Uterus (tissue), 2 donors: Measurements from ENCODE around the gene NAV3.

Source experiments
- POLR2A ChIP-seq, 2 donors: fragments of 450-650 bp; IDR thresholded peaks; one replicate each; pipeline ENCODE4 v1.6.1; 2016; ENCODE audit warnings: antibody characterized with exemption in 2 of 2, mild to moderate bottlenecking in 1 of 2, moderate library complexity in 1 of 2
- TF ChIP-seq, protein P1 (sequence below), 4 experiments: fragments of 200-600 bp in 2 of 4; fragments of 450-650 bp in 2 of 4; sonication (generic) in 2 of 4; IDR thresholded peaks; one replicate each; pipeline ENCODE4 v1.5.1; 2016 to 2019; ENCODE audit warnings: antibody characterized with exemption in 4 of 4, mild to moderate bottlenecking in 2 of 4, moderate library complexity in 1 of 4

DNA sequence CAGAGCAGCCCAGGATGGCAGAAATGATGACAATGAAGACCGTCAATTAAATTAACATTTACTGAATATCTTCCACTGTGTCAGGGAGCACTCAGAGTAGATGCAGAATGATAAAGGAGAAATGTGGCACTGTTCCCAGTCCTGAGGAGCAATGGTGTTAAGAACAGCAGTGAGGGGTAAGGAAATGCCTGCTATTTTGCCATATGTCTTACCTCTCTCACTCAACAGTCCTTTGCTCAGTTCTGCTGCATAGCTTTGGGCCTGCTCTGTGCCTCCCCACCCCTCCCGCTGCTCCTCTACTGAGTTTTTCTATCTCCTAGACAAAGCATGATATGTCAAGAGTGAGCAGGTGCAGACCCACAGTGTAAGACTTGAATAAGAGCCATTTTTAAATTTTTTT, 318.8 kb downstream of the NAV3 start:
- TF ChIP-seq, protein P1, sequence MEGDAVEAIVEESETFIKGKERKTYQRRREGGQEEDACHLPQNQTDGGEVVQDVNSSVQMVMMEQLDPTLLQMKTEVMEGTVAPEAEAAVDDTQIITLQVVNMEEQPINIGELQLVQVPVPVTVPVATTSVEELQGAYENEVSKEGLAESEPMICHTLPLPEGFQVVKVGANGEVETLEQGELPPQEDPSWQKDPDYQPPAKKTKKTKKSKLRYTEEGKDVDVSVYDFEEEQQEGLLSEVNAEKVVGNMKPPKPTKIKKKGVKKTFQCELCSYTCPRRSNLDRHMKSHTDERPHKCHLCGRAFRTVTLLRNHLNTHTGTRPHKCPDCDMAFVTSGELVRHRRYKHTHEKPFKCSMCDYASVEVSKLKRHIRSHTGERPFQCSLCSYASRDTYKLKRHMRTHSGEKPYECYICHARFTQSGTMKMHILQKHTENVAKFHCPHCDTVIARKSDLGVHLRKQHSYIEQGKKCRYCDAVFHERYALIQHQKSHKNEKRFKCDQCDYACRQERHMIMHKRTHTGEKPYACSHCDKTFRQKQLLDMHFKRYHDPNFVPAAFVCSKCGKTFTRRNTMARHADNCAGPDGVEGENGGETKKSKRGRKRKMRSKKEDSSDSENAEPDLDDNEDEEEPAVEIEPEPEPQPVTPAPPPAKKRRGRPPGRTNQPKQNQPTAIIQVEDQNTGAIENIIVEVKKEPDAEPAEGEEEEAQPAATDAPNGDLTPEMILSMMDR (IDR thresholded peaks at IDR 0.05), result no peak
- TF ChIP-seq POLR2A (IDR thresholded peaks at IDR 0.05), result no peak
